Stimulated activated effector memory CD8-positive, alpha-beta T cell treated with anti-CD3 and anti-CD28 coated beads, Interleukin-12 subunit alpha, Interleukin-12 subunit beta, amount 100 ng/mL, for 72 hours (primary cell): Measurements from ENCODE around the gene ZNF835.
"Not testable (repeated sequence)": the region's sequence is repeated elsewhere in the genome, so short reads cannot be mapped to it uniquely, and the experiment has no call there.

Experiments
- ATAC-seq: fragments of 150-1000 bp; cut with Tn5 transposase; 2 replicates; pipeline ENCODE4 v1.10.0; 2021
- DNase-seq, 2 donors: peaks; one replicate each; pipeline ENCODE4 v3.0.0; 2021 to 2022; ENCODE audit warnings: low spot score in 2 of 2
- H3K27ac Mint-ChIP-seq: one replicate; pipeline ENCODE4 v1.8.0; 2022; ENCODE audit warnings: mild to moderate bottlenecking, mixed read lengths
- H3K36me3 Mint-ChIP-seq: one replicate; pipeline ENCODE4 v1.8.0; 2022; ENCODE audit warnings: mild to moderate bottlenecking, mixed read lengths
- H3K4me1 Mint-ChIP-seq: one replicate; pipeline ENCODE4 v1.8.0; 2022; ENCODE audit warnings: mixed read lengths
- H3K4me3 Mint-ChIP-seq: one replicate; pipeline ENCODE4 v1.8.0; 2022; ENCODE audit warnings: mild to moderate bottlenecking, mixed read lengths
- H3K9me3 Mint-ChIP-seq: one replicate; pipeline ENCODE4 v1.8.0; 2022; ENCODE audit warnings: mixed read lengths

The ZNF835 gene

GRCh38 chr19:56672610-56673009 lies 1.1 kb upstream of the ZNF835 start:
- H3K36me3 Mint-ChIP-seq, H3K9me3 Mint-ChIP-seq, ATAC-seq, H3K4me1 Mint-ChIP-seq, H3K4me3 Mint-ChIP-seq, H3K27ac Mint-ChIP-seq, DNase-seq: not testable (repeated sequence)

- ATAC-seq: peak; percentile 14
- no peak for DNase-seq
- H3K9me3 Mint-ChIP-seq: peaks cover 8% of the 10 kb centered on the region
- no peak overlapping the region for H3K27ac Mint-ChIP-seq
- H3K36me3 Mint-ChIP-seq: no peaks in the 10 kb centered on the region
- H3K4me1 Mint-ChIP-seq: peaks cover 6% of the 10 kb centered on the region
- H3K4me3 Mint-ChIP-seq: peak overlapping the region; percentile 71
Measured at GRCh38 chr19:56670961-56671612, 470 bp downstream of the ZNF835 start.

GRCh38 chr19:56670401-56670960 lies 1.1 kb downstream of the ZNF835 start:
- Mint-ChIP-seq H3K27ac (no peak overlapping the region), H3K4me3 (peak overlapping the region; percentile 71), H3K36me3 (no peaks in the 10 kb centered on the region), H3K4me1 (peaks cover 6% of the 10 kb centered on the region), H3K9me3 (peaks cover 8% of the 10 kb centered on the region)
- no peak for DNase-seq
- no peak for ATAC-seq

GRCh38 chr19:56668676-56669075 lies 2.9 kb downstream of the ZNF835 start:
- H3K27ac Mint-ChIP-seq: no peak overlapping the region
- no peak for DNase-seq
- ATAC-seq: no peak
- H3K36me3 Mint-ChIP-seq: no peaks in the 10 kb centered on the region
- H3K4me1 Mint-ChIP-seq: peaks cover 6% of the 10 kb centered on the region
- no peak overlapping the region for H3K4me3 Mint-ChIP-seq
- peaks cover 8% of the 10 kb centered on the region for H3K9me3 Mint-ChIP-seq

GRCh38 chr19:56667311-56667870 lies 4.2 kb downstream of the ZNF835 start:
- no peak overlapping the region for H3K4me3 Mint-ChIP-seq
- H3K4me1 Mint-ChIP-seq: peaks cover 6% of the 10 kb centered on the region
- DNase-seq (no peak), ATAC-seq (no peak)
- no peak overlapping the region for H3K27ac Mint-ChIP-seq
- no peaks in the 10 kb centered on the region for H3K36me3 Mint-ChIP-seq
- peaks cover 8% of the 10 kb centered on the region for H3K9me3 Mint-ChIP-seq

- ATAC-seq (no peak), DNase-seq (no peak)
- H3K4me3 Mint-ChIP-seq: no peak overlapping the region
- H3K27ac Mint-ChIP-seq: no peak overlapping the region
- no peaks in the 10 kb centered on the region for H3K36me3 Mint-ChIP-seq
- H3K4me1 Mint-ChIP-seq: no peaks in the 10 kb centered on the region
- H3K9me3 Mint-ChIP-seq: peaks cover 5% of the 10 kb centered on the region
Measured at GRCh38 chr19:56664511-56664910, 7.0 kb downstream of the ZNF835 start.

GRCh38 chr19:56663931-56664500 lies 7.5 kb downstream of the ZNF835 start:
- H3K4me3 Mint-ChIP-seq: no peak overlapping the region
- no peak overlapping the region for H3K27ac Mint-ChIP-seq
- H3K36me3 Mint-ChIP-seq: no peaks in the 10 kb centered on the region
- H3K4me1 Mint-ChIP-seq: no peaks in the 10 kb centered on the region
- no peak for DNase-seq
- ATAC-seq: no peak
- peaks cover 7% of the 10 kb centered on the region for H3K9me3 Mint-ChIP-seq

GRCh38 chr19:56661248-56661647 lies 10.3 kb downstream of the ZNF835 start:
- H3K4me3 Mint-ChIP-seq: no peak overlapping the region
- no peaks in the 10 kb centered on the region for H3K4me1 Mint-ChIP-seq
- ATAC-seq (no peak), DNase-seq (no peak)
- H3K27ac Mint-ChIP-seq: no peak overlapping the region
- H3K9me3 Mint-ChIP-seq: peaks cover 9% of the 10 kb centered on the region
- H3K36me3 Mint-ChIP-seq: no peaks in the 10 kb centered on the region

- Mint-ChIP-seq H3K36me3 (no peaks in the 10 kb centered on the region), H3K4me3 (no peak overlapping the region), H3K9me3 (peaks cover 9% of the 10 kb centered on the region), H3K4me1 (no peaks in the 10 kb centered on the region), H3K27ac (no peak overlapping the region)
- no peak for DNase-seq
- no peak for ATAC-seq
Measured at GRCh38 chr19:56660381-56661107, 11.0 kb downstream of the ZNF835 start.

- Mint-ChIP-seq H3K4me3 (no peak overlapping the region), H3K27ac (no peak overlapping the region)
- no peak for DNase-seq
Measured at GRCh38 chr19:56654151-56654550, 17.4 kb downstream of the ZNF835 start.

GRCh38 chr19:56643460-56643955 lies 28.0 kb downstream of the ZNF835 start:
- Mint-ChIP-seq H3K4me1 (no peaks in the 10 kb centered on the region), H3K4me3 (no peak overlapping the region), H3K9me3 (peaks cover 43% of the 10 kb centered on the region), H3K36me3 (no peaks in the 10 kb centered on the region), H3K27ac (no peak overlapping the region)
- no peak for ATAC-seq
- no peak for DNase-seq

More at GRCh38 chr19:56654151-56654550, 17.4 kb downstream of the ZNF835 start:
- Mint-ChIP-seq H3K9me3 (peaks cover 18% of the 10 kb centered on the region), H3K36me3 (no peaks in the 10 kb centered on the region), H3K4me1 (no peaks in the 10 kb centered on the region)
- no peak for ATAC-seq

- Mint-ChIP-seq H3K36me3 (no peaks in the 10 kb centered on the region), H3K9me3 (peaks cover 40% of the 10 kb centered on the region), H3K27ac (no peak within 1 kb of the TSS), H3K4me1 (no peaks in the 10 kb centered on the region), H3K4me3 (no peak within 1 kb of the TSS)
- ATAC-seq: no peak
- DNase-seq: no peak
Measured at GRCh38 chr19:56642711-56643459, 28.7 kb downstream of the ZNF835 start, which contains the start of gene SMIM17. Gene SMIM17, plus strand, starts transcription at chr19:56643159. Its CDS starts 2,509 bp downstream, at chr19:56645668.

- H3K4me3 Mint-ChIP-seq: no peak overlapping the region
- no peaks in the 10 kb centered on the region for H3K4me1 Mint-ChIP-seq
- H3K36me3 Mint-ChIP-seq: no peaks in the 10 kb centered on the region
- H3K9me3 Mint-ChIP-seq: peaks cover 28% of the 10 kb centered on the region
- ATAC-seq (no peak), DNase-seq (no peak)
- H3K27ac Mint-ChIP-seq: no peak overlapping the region
Measured at GRCh38 chr19:56639217-56639616, 32.3 kb downstream of the ZNF835 start.

GRCh38 chr19:56637976-56638555 lies 33.5 kb downstream of the ZNF835 start:
- H3K4me1 Mint-ChIP-seq: no peaks in the 10 kb centered on the region
- no peaks in the 10 kb centered on the region for H3K36me3 Mint-ChIP-seq
- no peak overlapping the region for H3K4me3 Mint-ChIP-seq
- ATAC-seq: no peak
- H3K27ac Mint-ChIP-seq: no peak overlapping the region
- peaks cover 31% of the 10 kb centered on the region for H3K9me3 Mint-ChIP-seq
- DNase-seq: peak; percentile 6 to 59
